Gastroesophageal sphincter (tissue), 3 donors: ENCODE data around the gene TNFRSF11A.

Source experiments
- CTCF ChIP-seq, 4 experiments: fragments of 200-600 bp in 2 of 4; fragments of 450-650 bp in 2 of 4; sonication (generic) in 1 of 4; IDR thresholded peaks; one replicate each; pipeline ENCODE4 v1.5.1; 2017 to 2019; ENCODE audit warnings: antibody characterized with exemption in 4 of 4, mild to moderate bottlenecking in 2 of 4, moderate library complexity in 2 of 4
- POLR2A ChIP-seq, 2 donors: fragments of 450-650 bp; IDR thresholded peaks; one replicate each; pipeline ENCODE4 v1.6.1; 2017; ENCODE audit warnings: antibody characterized with exemption in 2 of 2, mild to moderate bottlenecking in 2 of 2, moderate library complexity in 1 of 2

GRCh38 chr18:62318228-62319180 lies 6.6 kb upstream of the TNFRSF11A start:
- TF ChIP-seq CTCF (IDR thresholded peaks at IDR 0.05) (no peak), POLR2A (IDR thresholded peaks at IDR 0.05) (no peak)
